Measurements from ENCODE around the gene ACE.

ACE gene

DNA sequence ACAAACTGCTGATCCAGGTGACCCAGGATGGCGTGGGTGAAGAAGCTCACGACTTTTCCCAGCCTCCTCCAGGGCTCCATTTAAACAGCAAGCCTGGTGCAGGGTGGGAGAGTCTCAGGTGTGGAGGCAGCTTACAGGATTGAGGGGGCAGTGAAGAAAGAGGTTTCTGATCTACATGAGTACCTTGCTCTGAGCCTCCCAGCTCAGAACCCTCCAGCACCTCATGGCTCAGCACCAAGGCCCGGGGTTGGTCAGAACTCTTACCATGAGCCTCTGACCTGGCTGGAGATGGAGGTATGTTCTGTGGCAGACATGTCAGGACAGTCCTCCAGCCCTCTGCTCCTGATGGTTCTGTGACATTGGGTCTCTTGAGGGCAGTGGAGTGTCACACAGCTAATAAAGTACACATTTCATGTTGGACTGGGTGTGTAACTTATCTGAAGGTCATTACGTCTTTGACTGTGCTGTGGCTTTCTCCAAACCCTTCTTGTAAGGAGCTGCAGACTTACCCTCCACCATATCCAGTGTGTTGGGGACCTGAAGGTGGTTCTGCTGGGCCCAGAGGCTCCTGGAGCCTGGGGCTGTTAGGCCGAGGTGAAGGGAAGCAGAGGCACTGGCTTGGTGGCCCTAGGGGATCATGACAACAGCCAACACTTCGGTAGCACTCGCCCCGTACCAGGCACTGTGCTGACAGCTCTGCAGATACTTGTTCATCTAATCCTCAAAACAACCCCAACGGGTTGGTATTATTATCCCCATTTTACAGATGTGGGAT is 69.6 kb downstream of the ACE start:
- Histone ChIP-seq H3K27ac (no peak overlapping the region), H3K36me3 (ENCODE audit: insufficient read depth) (no peaks in the 10 kb centered on the region), H3K27me3 (ENCODE audit: insufficient read depth, low read depth) (no peaks in the 10 kb centered on the region), H3K4me3 (IDR thresholded peaks at IDR 0.05; ENCODE audit: insufficient read depth, low read depth, low read length) (no peak overlapping the region), H3K4me1 (ENCODE audit: low read depth, poor library complexity, severe bottlenecking) (peaks cover 10% of the 10 kb centered on the region), H2AFZ (ENCODE audit: low read depth) (no peak overlapping the region), H3K9ac (no peak overlapping the region), H3K4me2 (no peak overlapping the region), H4K20me1 (ENCODE audit: insufficient read depth) (no peaks in the 10 kb centered on the region), H3K79me2 (ENCODE audit: insufficient read depth, low read depth) (peaks cover 11% of the 10 kb centered on the region)
- no peak for TF ChIP-seq CTCF (conservative IDR thresholded peaks at IDR 0.05; ENCODE audit: low read depth, low read length)

DNA sequence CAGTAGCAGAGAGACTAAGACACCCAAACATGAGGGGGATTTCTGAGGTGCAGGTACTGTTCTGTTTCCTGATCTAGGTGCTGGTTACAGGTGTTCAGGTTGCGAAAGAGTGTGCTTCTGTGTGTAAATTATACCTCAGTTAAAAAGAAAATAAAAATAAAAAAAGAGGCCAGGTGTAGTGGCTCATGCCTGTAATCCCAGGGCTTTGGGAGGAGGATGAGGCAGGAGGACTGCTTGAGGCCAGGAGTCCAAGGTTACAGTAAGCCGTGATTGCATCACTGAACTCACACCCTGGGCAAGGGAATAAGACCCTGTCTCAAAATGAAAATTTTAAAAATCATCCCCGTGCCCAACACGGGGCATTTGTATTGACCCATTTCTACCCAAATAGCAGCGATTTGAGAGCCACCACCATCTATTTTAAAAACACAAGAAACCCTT is 70.2 kb downstream of the ACE start:
- H3K4me2 ChIP-seq = no peak overlapping the region
- H2AFZ ChIP-seq (ENCODE audit: low read depth) = no peak overlapping the region
- H3K36me3 ChIP-seq (ENCODE audit: insufficient read depth) = no peaks in the 10 kb centered on the region
- no peaks in the 10 kb centered on the region for H3K27me3 ChIP-seq (ENCODE audit: insufficient read depth, low read depth)
- TF ChIP-seq CTCF (conservative IDR thresholded peaks at IDR 0.05; ENCODE audit: low read depth, low read length) = no peak
- no peak overlapping the region for H3K4me3 ChIP-seq (IDR thresholded peaks at IDR 0.05; ENCODE audit: insufficient read depth, low read depth, low read length)
- peaks cover 14% of the 10 kb centered on the region for H3K4me1 ChIP-seq (ENCODE audit: low read depth, poor library complexity, severe bottlenecking)
- H3K9ac ChIP-seq = no peak overlapping the region
- H3K79me2 ChIP-seq (ENCODE audit: insufficient read depth, low read depth) = peaks cover 17% of the 10 kb centered on the region
- H3K27ac ChIP-seq = no peak overlapping the region
- H4K20me1 ChIP-seq (ENCODE audit: insufficient read depth) = no peaks in the 10 kb centered on the region

Measured in KMS-11 (cell line).